ENCODE measurements around the gene KLHL5.

- TF ChIP-seq CTCF (IDR thresholded peaks at IDR 0.05; ENCODE audit: low read depth, low read length, poor library complexity, severe bottlenecking) (no peak), EZH2phosphoT487 (IDR thresholded peaks at IDR 0.05; ENCODE audit: borderline replicate concordance, low read length) (no peak)
Measured at GRCh38 chr4:39157520-39157919, 95.5 kb downstream of the KLHL5 start.
